ENCODE measurements around the gene MYBL2.

GRCh38 chr20:43725666-43726065 lies 58.8 kb downstream of the MYBL2 start:
- TF ChIP-seq CTCF (conservative IDR thresholded peaks at IDR 0.05 in 1 of 2, IDR thresholded peaks at IDR 0.05 in 1 of 2; ENCODE audit: extremely low read depth in 1 of 2, insufficient read depth in 1 of 2, low read depth in 1 of 2, low read length in 2 of 2) (no peak), EZH2 (IDR thresholded peaks at IDR 0.05; ENCODE audit: borderline replicate concordance, low read length) (no peak)

All from mammary epithelial cell (primary cell).